PC-9 (cell line): ENCODE data around the gene GLRA2. TPM values are rescaled to one million over a fixed set of nuclear protein-coding genes. Genes with fewer than 3 reads are reported as not detected.

ENCODE experiments used
- BruUV-seq: library from RNA; stranded (reverse); fragments of 400-500 nt; replicated peaks from 2 replicates; lab custom pipeline; 2021; lab: Mats Ljungman, UMichigan
- CTCF ChIA-PET: fragments of 300-600 bp; sonication (Branson Sonifier 250); formaldehyde crosslinking; loops from one replicate; lab custom pipeline; 2022; ENCODE audit warnings: antibody characterized with exemption; lab: Charles Lee
- POLR2A ChIA-PET: fragments of 300-600 bp; sonication (Branson Sonifier 250); formaldehyde crosslinking; loops from one replicate; lab custom pipeline; 2022; ENCODE audit warnings: antibody characterized with exemption; ENCODE audit not compliant: unreplicated experiment; lab: Charles Lee
- DNase-seq, 2 experiments: peaks; one replicate each; pipeline versions ENCODE4 v3.0.0 to v3.0.0-alpha.2; 2015 to 2022; ENCODE audit warnings: mixed read lengths in 1 of 2
- H2AFZ ChIP-seq: fragments of 200-600 bp; sonication (generic); 2 replicates; pipeline ENCODE4 v1.8.1; 2017; ENCODE audit warnings: antibody characterized with exemption
- H3F3A ChIP-seq: fragments of 200-600 bp; sonication (generic); 2 replicates; pipeline ENCODE4 v1.8.1; 2017; ENCODE audit warnings: antibody characterized with exemption, mild to moderate bottlenecking, low read depth; ENCODE audit not compliant: insufficient read depth
- H3K27ac ChIP-seq: fragments of 200-600 bp; sonication (generic); 2 replicates; pipeline ENCODE4 v1.6.1; 2016; ENCODE audit warnings: mixed run types
- H3K27me3 ChIP-seq: fragments of 200-600 bp; sonication (generic); 2 replicates; pipeline ENCODE4 v1.6.1; 2016; ENCODE audit warnings: low read depth, mixed run types; ENCODE audit not compliant: insufficient read depth
- H3K36me3 ChIP-seq: fragments of 200-600 bp; sonication (generic); 2 replicates; pipeline ENCODE4 v1.6.1; 2016; ENCODE audit warnings: low read depth, mixed run types
- H3K4me1 ChIP-seq: fragments of 200-600 bp; sonication (generic); replicated peaks from 2 replicates; pipeline ENCODE4 v1.6.1; 2016; ENCODE audit warnings: mixed run types; ENCODE audit not compliant: insufficient read depth
- H3K4me2 ChIP-seq: fragments of 200-600 bp; sonication (generic); 2 replicates; pipeline ENCODE4 v1.6.1; 2017; ENCODE audit warnings: mixed run types
- H3K4me3 ChIP-seq: fragments of 200-600 bp; sonication (generic); 2 replicates; pipeline ENCODE4 v1.6.1; 2016; ENCODE audit warnings: mixed run types
- H3K79me2 ChIP-seq: fragments of 200-600 bp; sonication (generic); 2 replicates; pipeline ENCODE4 v1.6.1; 2017; ENCODE audit warnings: low read depth, mixed run types
- H3K9me2 ChIP-seq: fragments of 200-600 bp; sonication (generic); 2 replicates; pipeline ENCODE4 v1.8.1; 2017; ENCODE audit warnings: mild to moderate bottlenecking; ENCODE audit not compliant: insufficient read depth
- H3K9me3 ChIP-seq: fragments of 200-600 bp; sonication (generic); 2 replicates; pipeline ENCODE4 v1.8.1; 2016; ENCODE audit warnings: low read depth; ENCODE audit not compliant: insufficient read depth
- H4K20me1 ChIP-seq: fragments of 200-600 bp; sonication (generic); 2 replicates; pipeline ENCODE4 v1.8.1; 2017; ENCODE audit not compliant: insufficient read depth
- EZH2 ChIP-seq: fragments of 200-600 bp; sonication (generic); IDR thresholded peaks from 2 replicates; pipeline ENCODE4 v1.8.0; 2017; ENCODE audit warnings: antibody characterized with exemption, low read depth
- intact Hi-C: fragments of 100-400 bp; cut with micrococcal nuclease; formaldehyde crosslinking; loops from one replicate; pipeline ENCODE4 v1.10.0; 2022; ENCODE audit not compliant: unreplicated experiment
- total RNA-seq: library from RNA; stranded (reverse); gene quantifications from 2 replicates; pipeline ENCODE4 v1.2.3, GENCODE V29; 2021
- TF ChIP-seq, protein P1 (sequence below): fragments of 200-600 bp; sonication (generic); conservative IDR thresholded peaks from 2 replicates; pipeline ENCODE4 v1.6.1; 2017; ENCODE audit warnings: mixed run types, antibody characterized with exemption, mild to moderate bottlenecking, moderate library complexity

GLRA2 gene
- total RNA-seq, 1 experiment from 2014 or later = not detected

DNA sequence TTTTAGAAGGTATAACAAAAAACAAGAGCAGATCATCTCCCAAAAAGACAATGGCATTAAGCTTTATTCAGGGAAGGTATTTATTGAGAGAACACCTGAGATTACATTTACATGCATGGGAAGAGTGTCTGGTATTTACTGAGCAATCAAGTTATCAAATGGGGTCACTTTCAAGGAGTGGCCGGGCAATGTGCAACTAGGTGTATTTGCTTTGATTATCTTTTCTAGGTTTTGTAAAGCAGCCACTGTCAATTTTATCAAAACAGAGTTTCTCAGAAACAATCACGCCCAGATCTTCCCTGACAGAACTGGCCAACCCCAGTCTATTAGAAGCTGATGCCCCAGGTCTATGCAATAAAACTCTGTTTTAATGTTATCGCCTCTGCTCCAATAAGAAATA, 169.5 kb downstream of the GLRA2 start:
- no peaks in the 10 kb centered on the region for H3K36me3 ChIP-seq
- TF ChIP-seq, protein P1, sequence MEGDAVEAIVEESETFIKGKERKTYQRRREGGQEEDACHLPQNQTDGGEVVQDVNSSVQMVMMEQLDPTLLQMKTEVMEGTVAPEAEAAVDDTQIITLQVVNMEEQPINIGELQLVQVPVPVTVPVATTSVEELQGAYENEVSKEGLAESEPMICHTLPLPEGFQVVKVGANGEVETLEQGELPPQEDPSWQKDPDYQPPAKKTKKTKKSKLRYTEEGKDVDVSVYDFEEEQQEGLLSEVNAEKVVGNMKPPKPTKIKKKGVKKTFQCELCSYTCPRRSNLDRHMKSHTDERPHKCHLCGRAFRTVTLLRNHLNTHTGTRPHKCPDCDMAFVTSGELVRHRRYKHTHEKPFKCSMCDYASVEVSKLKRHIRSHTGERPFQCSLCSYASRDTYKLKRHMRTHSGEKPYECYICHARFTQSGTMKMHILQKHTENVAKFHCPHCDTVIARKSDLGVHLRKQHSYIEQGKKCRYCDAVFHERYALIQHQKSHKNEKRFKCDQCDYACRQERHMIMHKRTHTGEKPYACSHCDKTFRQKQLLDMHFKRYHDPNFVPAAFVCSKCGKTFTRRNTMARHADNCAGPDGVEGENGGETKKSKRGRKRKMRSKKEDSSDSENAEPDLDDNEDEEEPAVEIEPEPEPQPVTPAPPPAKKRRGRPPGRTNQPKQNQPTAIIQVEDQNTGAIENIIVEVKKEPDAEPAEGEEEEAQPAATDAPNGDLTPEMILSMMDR = no peak
- TF ChIP-seq EZH2 = no peak
- no peaks in the 10 kb centered on the region for H3F3A ChIP-seq
- CTCF ChIA-PET = no interaction called here
- H3K9me2 ChIP-seq = no peaks in the 10 kb centered on the region
- no peak overlapping the region for H2AFZ ChIP-seq
- H3K4me2 ChIP-seq = no peak overlapping the region
- no peak overlapping the region for H3K27ac ChIP-seq
- peaks cover 5% of the 10 kb centered on the region; the same call in 1 of the 2 replicates for H3K4me1 ChIP-seq
- intact Hi-C loops = no loop called here
- H3K27me3 ChIP-seq = no peaks in the 10 kb centered on the region
- no peak for DNase-seq
- no TSS peak for BruUV-seq
- POLR2A ChIA-PET = no interaction called here
- no peaks in the 10 kb centered on the region for H3K9me3 ChIP-seq
- H4K20me1 ChIP-seq = no peaks in the 10 kb centered on the region
- no peak overlapping the region for H3K4me3 ChIP-seq
- no peaks in the 10 kb centered on the region for H3K79me2 ChIP-seq

DNA sequence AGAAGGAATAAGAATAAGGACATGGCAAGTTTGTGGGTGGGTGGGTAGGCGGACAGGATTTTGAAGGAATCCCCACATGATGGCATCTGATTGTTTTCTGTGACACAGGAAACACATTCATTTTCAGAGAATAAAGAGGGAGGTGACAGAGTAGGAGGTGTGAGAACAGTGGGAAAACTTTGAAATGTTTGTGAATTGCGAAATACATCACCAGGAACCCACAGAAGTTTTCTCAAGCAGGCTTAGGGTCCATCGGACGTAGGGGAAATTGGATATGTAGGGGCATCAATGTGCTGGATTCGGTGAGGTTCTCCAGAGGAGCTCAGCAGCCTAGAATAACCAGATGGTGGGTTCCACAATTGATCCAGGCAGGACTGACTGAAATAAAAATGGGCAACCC, 171.6 kb downstream of the GLRA2 start:
- POLR2A ChIA-PET = no interaction called here
- no peak for TF ChIP-seq EZH2
- TF ChIP-seq, protein P1 = no peak

DNA sequence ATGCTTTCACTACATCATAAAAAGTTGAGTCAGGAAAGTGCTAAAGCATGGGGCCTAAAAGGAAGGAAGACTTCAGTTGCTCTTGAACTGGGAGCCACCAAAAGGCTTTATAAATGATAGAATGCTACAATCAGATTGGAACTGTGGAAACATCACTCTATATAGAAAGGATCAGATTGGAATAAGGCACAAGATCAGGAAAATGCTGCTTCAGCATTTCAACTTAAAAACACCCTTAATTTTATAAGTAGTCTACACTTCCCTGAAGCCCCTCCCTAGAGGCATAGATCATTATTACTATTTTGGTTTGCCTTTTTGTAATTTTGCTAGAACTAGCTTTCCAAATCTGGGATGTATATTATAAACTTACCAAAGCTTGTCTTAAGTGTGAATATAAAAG, 172.8 kb downstream of the GLRA2 start:
- H3K4me2 ChIP-seq = no peak overlapping the region
- H3K9me3 ChIP-seq = no peaks in the 10 kb centered on the region
- H3K4me3 ChIP-seq = no peak overlapping the region
- ChIA-PET POLR2A (no interaction called here), CTCF (no interaction called here)
- H3K79me2 ChIP-seq = no peaks in the 10 kb centered on the region
- no peak for TF ChIP-seq EZH2
- TF ChIP-seq, protein P1 = no peak
- H3F3A ChIP-seq = no peaks in the 10 kb centered on the region
- no peaks in the 10 kb centered on the region for H3K9me2 ChIP-seq
- H2AFZ ChIP-seq = no peak overlapping the region
- intact Hi-C loops = no loop called here
- H4K20me1 ChIP-seq = no peaks in the 10 kb centered on the region
- no peak for DNase-seq
- no peaks in the 10 kb centered on the region for H3K36me3 ChIP-seq
- H3K4me1 ChIP-seq = peaks cover 5% of the 10 kb centered on the region; the same call in 1 of the 2 replicates
- no peak overlapping the region for H3K27ac ChIP-seq
- H3K27me3 ChIP-seq = no peaks in the 10 kb centered on the region
- no TSS peak for BruUV-seq

More for the DNA sequence above, 171.6 kb downstream of the GLRA2 start:
- H3F3A ChIP-seq = no peaks in the 10 kb centered on the region
- no peak for DNase-seq
- H2AFZ ChIP-seq = no peak overlapping the region
- H3K9me3 ChIP-seq = no peaks in the 10 kb centered on the region
- H3K79me2 ChIP-seq = no peaks in the 10 kb centered on the region
- intact Hi-C loops = no loop called here
- no peaks in the 10 kb centered on the region for H3K36me3 ChIP-seq
- no peaks in the 10 kb centered on the region for H4K20me1 ChIP-seq
- CTCF ChIA-PET = no interaction called here
- H3K27me3 ChIP-seq = no peaks in the 10 kb centered on the region
- BruUV-seq = no TSS peak
- peaks cover 5% of the 10 kb centered on the region; the same call in 1 of the 2 replicates for H3K4me1 ChIP-seq
- no peak overlapping the region for H3K4me2 ChIP-seq
- no peak overlapping the region for H3K27ac ChIP-seq
- H3K4me3 ChIP-seq = no peak overlapping the region
- no peaks in the 10 kb centered on the region for H3K9me2 ChIP-seq
